ENCODE measurements around the gene DENND1A.

DNA sequence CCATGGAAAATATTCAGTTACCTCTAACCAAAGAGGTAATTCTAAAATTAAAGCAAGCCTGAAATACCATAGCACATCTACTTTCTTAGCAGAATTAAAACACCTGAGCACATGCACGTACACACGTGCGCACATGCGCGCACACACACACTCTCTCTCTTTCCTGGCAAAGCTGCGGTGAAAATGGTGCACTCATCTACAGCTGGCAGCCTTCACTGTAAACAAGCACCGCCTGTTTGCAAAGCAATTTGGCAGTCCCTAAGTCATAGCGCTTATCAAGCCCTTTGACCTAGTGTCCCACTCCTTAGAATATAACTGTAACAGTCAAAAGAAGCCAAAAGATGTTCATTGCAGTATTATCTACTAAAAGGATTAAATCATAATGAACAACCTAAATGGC lies 278.7 kb downstream of the DENND1A start:
- TF ChIP-seq, protein P1, sequence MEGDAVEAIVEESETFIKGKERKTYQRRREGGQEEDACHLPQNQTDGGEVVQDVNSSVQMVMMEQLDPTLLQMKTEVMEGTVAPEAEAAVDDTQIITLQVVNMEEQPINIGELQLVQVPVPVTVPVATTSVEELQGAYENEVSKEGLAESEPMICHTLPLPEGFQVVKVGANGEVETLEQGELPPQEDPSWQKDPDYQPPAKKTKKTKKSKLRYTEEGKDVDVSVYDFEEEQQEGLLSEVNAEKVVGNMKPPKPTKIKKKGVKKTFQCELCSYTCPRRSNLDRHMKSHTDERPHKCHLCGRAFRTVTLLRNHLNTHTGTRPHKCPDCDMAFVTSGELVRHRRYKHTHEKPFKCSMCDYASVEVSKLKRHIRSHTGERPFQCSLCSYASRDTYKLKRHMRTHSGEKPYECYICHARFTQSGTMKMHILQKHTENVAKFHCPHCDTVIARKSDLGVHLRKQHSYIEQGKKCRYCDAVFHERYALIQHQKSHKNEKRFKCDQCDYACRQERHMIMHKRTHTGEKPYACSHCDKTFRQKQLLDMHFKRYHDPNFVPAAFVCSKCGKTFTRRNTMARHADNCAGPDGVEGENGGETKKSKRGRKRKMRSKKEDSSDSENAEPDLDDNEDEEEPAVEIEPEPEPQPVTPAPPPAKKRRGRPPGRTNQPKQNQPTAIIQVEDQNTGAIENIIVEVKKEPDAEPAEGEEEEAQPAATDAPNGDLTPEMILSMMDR (IDR thresholded peaks at IDR 0.05), result no peak
- no peak for TF ChIP-seq EZH2phosphoT487 (IDR thresholded peaks at IDR 0.05)
- no peak for TF ChIP-seq EZH2 (IDR thresholded peaks at IDR 0.05)
